ENCODE results near the gene OCA2.
A peak's percentile ranks its signal among the peaks of the same experiment; 100 is the strongest.

Gene OCA2

GRCh38 chr15:28104326-28104725, 5.2 kb upstream of the OCA2 start:
- DNase-seq (ENCODE audit: extremely low read depth, low read depth): no peak
- H3K4me3 ChIP-seq (replicated peaks; ENCODE audit: low read depth, low read length): no peak overlapping the region
- no peak for TF ChIP-seq CTCF (IDR thresholded peaks at IDR 0.05; ENCODE audit: low read depth, low read length, missing control alignments)

GRCh38 chr15:28103831-28104230, 4.7 kb upstream of the OCA2 start:
- no peak for DNase-seq (ENCODE audit: extremely low read depth, low read depth)
- no peak for TF ChIP-seq CTCF (IDR thresholded peaks at IDR 0.05; ENCODE audit: low read depth, low read length, missing control alignments)
- no peak overlapping the region for H3K4me3 ChIP-seq (replicated peaks; ENCODE audit: low read depth, low read length)

- TF ChIP-seq CTCF (IDR thresholded peaks at IDR 0.05; ENCODE audit: low read depth, low read length, missing control alignments): no peak
- DNase-seq (ENCODE audit: extremely low read depth, low read depth): no peak
- H3K4me3 ChIP-seq (replicated peaks; ENCODE audit: low read depth, low read length): no peak overlapping the region
These were observed 2.9 kb upstream of the OCA2 start for GRCh38 chr15:28101983-28102441.

GRCh38 chr15:28101201-28101600, 2.1 kb upstream of the OCA2 start:
- no peak overlapping the region for H3K4me3 ChIP-seq (replicated peaks; ENCODE audit: low read depth, low read length)
- DNase-seq (ENCODE audit: extremely low read depth, low read depth): no peak
- TF ChIP-seq CTCF (IDR thresholded peaks at IDR 0.05; ENCODE audit: low read depth, low read length, missing control alignments): no peak

- no peak overlapping the region for H3K4me3 ChIP-seq (replicated peaks; ENCODE audit: low read depth, low read length)
- no peak for DNase-seq (ENCODE audit: extremely low read depth, low read depth)
- no peak for TF ChIP-seq CTCF (IDR thresholded peaks at IDR 0.05; ENCODE audit: low read depth, low read length, missing control alignments)
These were observed 1.5 kb upstream of the OCA2 start for GRCh38 chr15:28100516-28101195.

- no peak for TF ChIP-seq CTCF (IDR thresholded peaks at IDR 0.05; ENCODE audit: low read depth, low read length, missing control alignments)
- no peak for DNase-seq (ENCODE audit: extremely low read depth, low read depth)
- H3K4me3 ChIP-seq (replicated peaks; ENCODE audit: low read depth, low read length): 0 out of 2 replicates have a peak overlapping the region, but pooled peaks have one; percentile 7
These were observed 533 bp upstream of the OCA2 start for GRCh38 chr15:28099555-28100140.

Measured in HFF-Myc (cell line).